Neural cell (in vitro differentiated cells): ENCODE data around the gene DUOXA1.

Experiments used
- CTCF ChIP-seq: fragments of 450-650 bp; IDR thresholded peaks from 2 replicates; pipeline ENCODE4 v1.5.1; 2014; ENCODE audit warnings: antibody characterized with exemption, mild to moderate bottlenecking, moderate library complexity; ENCODE audit not compliant: poor library complexity, severe bottlenecking
- EP300 ChIP-seq: fragments of 450-650 bp; conservative IDR thresholded peaks from 2 replicates; pipeline ENCODE4 v1.6.1; 2014; ENCODE audit warnings: antibody characterized with exemption, mild to moderate bottlenecking, moderate library complexity; ENCODE audit not compliant: poor library complexity, severe bottlenecking
- EZH2 ChIP-seq: fragments of 200-600, 300-800 bp; shearing (Covaris generic), sonication (generic); IDR thresholded peaks from 2 replicates; pipeline ENCODE4 v1.6.1; 2014; ENCODE audit warnings: antibody characterized with exemption, low read length, borderline replicate concordance, mild to moderate bottlenecking; ENCODE audit not compliant: insufficient read depth, poor library complexity, severe bottlenecking
- MXI1 ChIP-seq: fragments of 450-650 bp; conservative IDR thresholded peaks from 2 replicates; pipeline ENCODE4 v1.6.1; 2014; ENCODE audit warnings: antibody characterized with exemption, mild to moderate bottlenecking; ENCODE audit not compliant: poor library complexity, severe bottlenecking
- POLR2AphosphoS5 ChIP-seq: IDR thresholded peaks from 2 replicates; pipeline ENCODE4 v1.6.1; 2012
- RAD21 ChIP-seq: fragments of 450-650 bp; conservative IDR thresholded peaks from 2 replicates; pipeline ENCODE4 v1.6.1; 2014; ENCODE audit warnings: antibody characterized with exemption, mild to moderate bottlenecking, moderate library complexity
- SMC3 ChIP-seq: fragments of 450-650 bp; conservative IDR thresholded peaks from 2 replicates; pipeline ENCODE4 v1.6.1; 2014; ENCODE audit warnings: antibody characterized with exemption, mild to moderate bottlenecking, moderate library complexity; ENCODE audit not compliant: poor library complexity
- TAF1 ChIP-seq: IDR thresholded peaks from 2 replicates; pipeline ENCODE4 v1.6.1; 2012; ENCODE audit warnings: low read depth
- TF ChIP-seq, protein P1 (sequence below): IDR thresholded peaks from 2 replicates; pipeline ENCODE4 v1.6.1; 2012; ENCODE audit warnings: borderline replicate concordance

- no peak for TF ChIP-seq RAD21
- TF ChIP-seq CTCF = no peak
- TF ChIP-seq, protein P1, sequence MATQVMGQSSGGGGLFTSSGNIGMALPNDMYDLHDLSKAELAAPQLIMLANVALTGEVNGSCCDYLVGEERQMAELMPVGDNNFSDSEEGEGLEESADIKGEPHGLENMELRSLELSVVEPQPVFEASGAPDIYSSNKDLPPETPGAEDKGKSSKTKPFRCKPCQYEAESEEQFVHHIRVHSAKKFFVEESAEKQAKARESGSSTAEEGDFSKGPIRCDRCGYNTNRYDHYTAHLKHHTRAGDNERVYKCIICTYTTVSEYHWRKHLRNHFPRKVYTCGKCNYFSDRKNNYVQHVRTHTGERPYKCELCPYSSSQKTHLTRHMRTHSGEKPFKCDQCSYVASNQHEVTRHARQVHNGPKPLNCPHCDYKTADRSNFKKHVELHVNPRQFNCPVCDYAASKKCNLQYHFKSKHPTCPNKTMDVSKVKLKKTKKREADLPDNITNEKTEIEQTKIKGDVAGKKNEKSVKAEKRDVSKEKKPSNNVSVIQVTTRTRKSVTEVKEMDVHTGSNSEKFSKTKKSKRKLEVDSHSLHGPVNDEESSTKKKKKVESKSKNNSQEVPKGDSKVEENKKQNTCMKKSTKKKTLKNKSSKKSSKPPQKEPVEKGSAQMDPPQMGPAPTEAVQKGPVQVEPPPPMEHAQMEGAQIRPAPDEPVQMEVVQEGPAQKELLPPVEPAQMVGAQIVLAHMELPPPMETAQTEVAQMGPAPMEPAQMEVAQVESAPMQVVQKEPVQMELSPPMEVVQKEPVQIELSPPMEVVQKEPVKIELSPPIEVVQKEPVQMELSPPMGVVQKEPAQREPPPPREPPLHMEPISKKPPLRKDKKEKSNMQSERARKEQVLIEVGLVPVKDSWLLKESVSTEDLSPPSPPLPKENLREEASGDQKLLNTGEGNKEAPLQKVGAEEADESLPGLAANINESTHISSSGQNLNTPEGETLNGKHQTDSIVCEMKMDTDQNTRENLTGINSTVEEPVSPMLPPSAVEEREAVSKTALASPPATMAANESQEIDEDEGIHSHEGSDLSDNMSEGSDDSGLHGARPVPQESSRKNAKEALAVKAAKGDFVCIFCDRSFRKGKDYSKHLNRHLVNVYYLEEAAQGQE = no peak
- TF ChIP-seq TAF1 = no peak
- TF ChIP-seq SMC3 = no peak
- TF ChIP-seq POLR2AphosphoS5 = no peak
- TF ChIP-seq EZH2 = no peak
- no peak for TF ChIP-seq EP300
- no peak for TF ChIP-seq MXI1
Observed at GRCh38 chr15:45120081-45120972, 9.4 kb downstream of the DUOXA1 start.
